HG03558 (cell line): Measurements from ENCODE around the gene STARD3NL.
"Not testable (repeated sequence)": the region's sequence is repeated elsewhere in the genome, so short reads cannot be mapped to it uniquely, and the experiment has no call there.

Experiments used
- ATAC-seq: cut with Tn5 transposase; IDR thresholded peaks from one replicate; pipeline ENCODE4 v1.9.1; 2021; ENCODE audit warnings: moderate number of reproducible peaks; ENCODE audit not compliant: unreplicated experiment; ENCODE audit errors: extremely low read depth

The STARD3NL gene, protein sequence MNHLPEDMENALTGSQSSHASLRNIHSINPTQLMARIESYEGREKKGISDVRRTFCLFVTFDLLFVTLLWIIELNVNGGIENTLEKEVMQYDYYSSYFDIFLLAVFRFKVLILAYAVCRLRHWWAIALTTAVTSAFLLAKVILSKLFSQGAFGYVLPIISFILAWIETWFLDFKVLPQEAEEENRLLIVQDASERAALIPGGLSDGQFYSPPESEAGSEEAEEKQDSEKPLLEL

DNA sequence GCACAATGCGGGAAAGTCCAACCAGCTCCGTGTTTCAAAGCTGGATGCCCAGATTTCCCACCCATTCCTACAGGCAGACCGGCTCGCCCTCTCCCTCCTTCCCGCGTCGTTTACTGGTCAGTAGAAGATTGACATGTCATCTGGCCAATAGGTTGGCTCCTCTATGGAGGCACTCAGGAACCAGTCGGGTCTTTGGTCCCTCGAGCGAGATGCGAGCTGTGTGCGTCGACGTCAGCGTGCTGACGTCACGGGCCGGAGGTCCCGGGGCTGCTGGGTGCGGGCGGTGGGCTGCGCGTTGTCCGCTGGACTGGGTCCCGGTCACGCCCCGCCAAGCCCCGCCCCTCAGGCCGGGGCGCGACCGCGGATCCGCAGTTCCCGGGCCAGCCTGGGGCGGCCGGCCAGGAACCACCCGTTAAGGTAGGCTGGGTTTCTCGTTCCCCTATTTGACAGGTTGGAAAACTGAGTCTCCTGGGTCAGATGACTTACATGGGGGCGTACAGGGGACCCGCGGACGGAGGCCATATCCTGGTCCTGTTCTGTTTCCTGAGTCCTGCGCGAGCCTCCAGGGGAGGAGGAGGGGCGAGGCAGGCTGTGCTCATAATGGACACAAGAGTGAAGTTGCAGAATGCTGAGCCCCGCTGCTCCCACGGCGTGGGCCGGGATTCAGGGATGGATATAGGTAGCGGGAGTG lies at the start of gene STARD3NL:
Gene STARD3NL, plus strand, starts transcription at position 242 of the 691 bp plus-strand sequence. CDS start 29,260 bp downstream, outside the sequence.
- ATAC-seq: peak; percentile 99

GRCh38 chr7:38129162-38129561 lies 48.9 kb upstream of the STARD3NL start:
- ATAC-seq: no peak

DNA sequence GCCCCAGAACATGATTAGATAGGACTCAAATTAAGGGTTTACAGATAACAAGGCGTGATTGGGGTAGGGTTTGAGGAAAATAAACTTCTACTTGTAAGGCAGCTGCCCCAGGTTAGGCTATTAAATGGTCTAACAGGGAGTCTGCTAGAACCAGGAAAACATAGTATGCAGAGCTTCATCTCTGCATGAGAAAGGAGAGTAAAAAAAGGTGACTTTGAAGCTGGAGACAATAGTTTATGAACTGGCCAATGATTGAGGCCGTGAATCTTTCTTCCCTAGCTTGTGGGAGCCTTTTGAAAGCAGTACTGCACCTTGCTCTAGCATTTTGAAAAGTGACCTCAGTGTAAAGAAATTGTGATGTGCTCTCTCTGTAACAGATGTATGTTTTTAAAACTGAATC lies 48.5 kb upstream of the STARD3NL start:
- ATAC-seq: no peak

- no peak for ATAC-seq
Measured at GRCh38 chr7:38138171-38138570, 39.9 kb upstream of the STARD3NL start.

GRCh38 chr7:38141187-38141586 lies 36.9 kb upstream of the STARD3NL start:
- no peak for ATAC-seq

GRCh38 chr7:38142736-38143135 lies 35.3 kb upstream of the STARD3NL start:
- no peak for ATAC-seq

GRCh38 chr7:38147005-38147404 lies 31.0 kb upstream of the STARD3NL start:
- ATAC-seq: no peak

- ATAC-seq: no peak
Measured at GRCh38 chr7:38151556-38151955, 26.5 kb upstream of the STARD3NL start.

- ATAC-seq: no peak
Measured at GRCh38 chr7:38153515-38153914, 24.5 kb upstream of the STARD3NL start.

- no peak for ATAC-seq
Measured at GRCh38 chr7:38154278-38154677, 23.8 kb upstream of the STARD3NL start.

DNA sequence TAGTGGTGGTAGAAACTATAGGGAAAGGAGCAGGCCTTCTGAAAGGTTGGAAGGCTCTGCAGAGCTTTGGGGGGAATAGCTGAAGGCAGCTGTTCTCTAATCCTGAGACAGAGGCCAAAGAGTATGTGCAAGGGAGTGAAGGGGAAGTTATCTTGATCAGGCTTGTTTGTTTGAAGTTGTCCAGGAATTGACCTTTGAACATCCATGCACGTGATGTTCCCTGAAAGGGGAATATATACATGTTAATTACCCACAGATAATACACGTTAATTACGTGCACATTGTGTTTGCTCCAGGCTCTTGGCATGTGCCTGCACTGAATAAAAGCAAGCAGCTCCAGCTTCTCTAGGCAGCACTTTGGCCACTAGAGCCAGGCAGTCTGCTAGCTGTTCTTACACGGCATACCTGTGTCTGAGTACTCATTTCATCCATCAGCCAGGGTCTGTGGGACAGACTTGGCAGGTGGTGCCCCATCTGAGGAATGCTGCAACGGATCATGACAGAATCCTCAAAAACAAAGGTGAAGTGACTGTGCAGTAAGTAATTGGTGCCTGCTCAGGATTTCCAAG lies 18.0 kb upstream of the STARD3NL start:
- ATAC-seq: no peak

GRCh38 chr7:38162036-38162435 lies 16.0 kb upstream of the STARD3NL start:
- no peak for ATAC-seq

DNA sequence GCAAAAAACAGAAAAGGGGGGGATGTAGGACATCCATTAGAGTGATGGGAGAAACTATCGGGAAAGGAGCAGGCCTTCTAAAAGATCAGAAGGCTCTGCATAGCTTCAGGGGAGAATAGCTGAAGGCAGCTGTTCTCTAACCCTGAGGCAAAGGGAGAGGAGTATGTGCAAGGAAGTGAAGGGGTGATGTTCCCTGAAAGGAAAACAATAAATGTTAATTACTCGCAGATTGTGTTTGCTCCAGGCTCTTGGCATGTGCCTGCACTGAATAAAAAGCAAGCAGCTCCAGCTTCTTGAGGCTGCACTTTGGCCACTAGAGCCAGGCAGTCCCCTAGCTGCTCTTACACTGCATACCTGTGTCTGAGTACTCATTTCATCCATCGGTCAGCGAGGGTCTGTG lies 14.4 kb upstream of the STARD3NL start:
- ATAC-seq: no peak

- ATAC-seq: no peak
Measured at GRCh38 chr7:38168890-38169570, 9.0 kb upstream of the STARD3NL start.

- no peak for ATAC-seq
Measured at GRCh38 chr7:38169847-38170246, 8.2 kb upstream of the STARD3NL start.

DNA sequence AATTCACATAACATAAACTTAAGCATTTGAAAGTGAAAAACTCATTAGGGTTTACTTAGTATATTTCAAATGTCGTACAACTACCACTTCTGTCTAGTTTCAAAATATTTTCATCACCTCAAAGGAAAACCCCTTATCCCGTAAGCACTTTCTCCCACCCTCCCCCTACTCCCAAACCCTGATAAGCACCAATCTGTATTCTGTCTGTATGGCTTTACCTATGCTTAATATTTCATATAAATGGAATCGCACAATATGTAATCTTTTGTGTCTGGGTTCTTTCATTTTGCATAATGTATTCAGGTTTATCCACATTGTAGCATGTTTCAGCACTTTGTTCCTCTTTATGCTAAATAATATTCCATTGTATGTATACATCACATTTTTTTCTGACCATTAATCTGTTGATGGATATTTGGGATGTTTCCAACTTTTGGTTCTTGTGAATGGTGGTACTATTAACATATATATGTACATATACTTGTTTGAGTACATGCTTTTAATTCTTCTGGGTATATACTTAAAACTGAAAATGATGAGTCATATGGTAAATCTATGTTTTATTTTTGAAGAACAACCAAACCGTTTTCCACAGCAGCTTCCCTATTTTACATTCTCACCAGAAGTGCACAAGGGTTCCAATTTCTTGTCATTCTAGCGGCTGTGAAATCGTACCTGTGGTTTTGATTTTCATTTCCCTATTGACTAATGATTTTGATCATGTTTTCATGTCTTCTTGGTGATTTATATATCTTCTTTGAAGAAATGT lies 6.2 kb upstream of the STARD3NL start:
- peak; percentile 46 for ATAC-seq

DNA sequence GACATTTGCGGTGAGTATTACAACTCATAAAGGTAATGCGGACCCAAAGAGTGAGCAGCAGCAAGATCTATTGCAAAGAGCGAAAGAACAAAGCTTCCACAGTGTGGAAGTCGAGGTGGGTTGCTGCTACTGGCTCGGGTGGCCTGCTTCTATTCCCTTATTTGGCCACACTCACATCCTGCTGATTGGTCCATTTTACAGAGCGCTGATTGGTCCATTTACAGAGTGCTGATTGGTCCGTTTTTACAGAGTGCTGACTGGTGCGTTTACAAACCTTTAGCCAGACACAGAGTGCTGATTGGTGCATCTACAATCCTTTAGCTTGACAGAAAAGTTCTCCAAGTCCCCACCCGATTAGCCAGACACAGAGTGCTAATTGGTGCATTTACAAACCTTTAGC lies 2.5 kb upstream of the STARD3NL start:
- not testable (repeated sequence) for ATAC-seq

DNA sequence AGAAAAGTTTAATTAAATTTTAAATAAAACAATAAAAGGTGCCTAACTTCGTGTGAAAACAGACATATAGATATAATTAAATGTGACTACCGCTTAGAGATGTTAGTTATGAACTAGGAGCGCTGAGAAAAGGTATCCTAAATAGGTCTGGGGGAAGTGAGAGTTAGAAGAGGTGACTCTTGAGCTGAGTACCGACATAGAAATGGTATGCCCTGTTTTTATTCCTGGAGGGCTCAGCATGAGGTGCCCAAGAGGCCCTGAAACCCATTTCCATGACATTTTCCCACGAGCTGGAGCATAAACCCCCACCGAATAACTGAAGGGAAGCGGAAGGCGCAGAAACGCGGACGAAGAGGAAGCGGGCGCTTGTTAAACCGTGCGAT lies 433 bp upstream of the STARD3NL start:
- no peak for ATAC-seq

DNA sequence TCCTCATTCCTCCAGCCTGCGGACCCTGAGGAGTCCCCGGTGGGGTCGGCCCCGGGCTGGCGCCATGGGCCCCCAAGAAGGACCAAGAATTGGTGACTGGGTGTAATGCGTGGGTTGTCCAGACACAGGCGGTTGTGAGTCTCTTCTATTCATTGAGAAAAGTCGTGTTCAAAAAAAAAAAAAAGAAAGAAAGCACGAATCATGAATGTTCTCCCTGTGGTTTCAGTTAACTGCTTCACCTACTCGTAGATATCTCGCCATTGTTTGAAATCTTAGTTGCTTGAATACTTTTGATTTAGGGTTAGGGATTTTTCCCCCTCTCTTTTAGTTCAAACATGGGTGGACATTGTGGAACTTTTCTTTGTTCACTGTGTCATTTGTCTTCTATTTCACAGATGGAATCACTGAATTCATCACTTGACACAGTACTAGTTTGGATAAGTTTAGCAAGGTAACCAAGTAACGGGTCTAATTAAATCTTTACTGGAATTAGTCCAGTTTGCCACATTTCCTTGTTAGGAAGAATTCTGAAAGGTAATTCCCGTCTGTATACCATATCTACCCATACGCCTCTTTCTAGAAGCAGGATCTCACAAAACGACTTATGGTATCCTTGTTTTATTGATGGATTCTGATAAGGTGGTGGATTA lies 775 bp downstream of the STARD3NL start:
- peak; percentile 16 for ATAC-seq

DNA sequence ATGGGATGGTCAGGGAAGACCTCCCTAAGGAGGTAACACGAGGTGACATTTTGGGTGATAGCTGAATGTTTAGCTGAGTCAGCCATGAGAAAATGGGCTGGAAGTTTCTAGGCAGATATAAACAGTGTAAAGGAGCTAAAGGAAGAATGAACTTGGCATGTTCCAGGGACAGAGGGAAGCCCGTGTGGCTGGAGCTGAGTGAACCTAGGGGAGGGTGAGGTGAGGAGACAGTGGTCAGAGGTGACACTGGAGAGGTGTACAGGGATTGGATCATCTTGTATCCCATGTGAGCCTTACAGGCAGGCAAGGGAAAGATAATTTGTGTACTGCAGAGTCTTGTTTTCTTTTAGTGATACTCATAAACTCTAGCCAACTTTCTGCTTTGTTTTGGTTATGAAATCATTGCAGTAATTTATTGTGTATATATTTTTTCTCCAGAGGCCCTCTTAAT lies 1.8 kb downstream of the STARD3NL start:
- ATAC-seq: no peak
